NCI-H748 (cell line): Measurements from ENCODE around the gene MAEA.

Source experiments
- DNase-seq: peaks from one replicate; lab custom pipeline; 2025; ENCODE audit not compliant: unreplicated experiment; lab: John Stamatoyannopoulos, UW

MAEA gene

GRCh38 chr4:1376841-1377605, 87.3 kb downstream of the MAEA start:
- DNase-seq = no peak

- DNase-seq = no peak
These were observed 88.0 kb downstream of the MAEA start for GRCh38 chr4:1377606-1378261.

GRCh38 chr4:1378559-1379231, 89.0 kb downstream of the MAEA start:
- DNase-seq = no peak

- no peak for DNase-seq
These were observed 89.7 kb downstream of the MAEA start for GRCh38 chr4:1379351-1379781.

- DNase-seq = no peak
These were observed 90.2 kb downstream of the MAEA start for GRCh38 chr4:1379801-1380331.

GRCh38 chr4:1380368-1381151, 90.9 kb downstream of the MAEA start:
- no peak for DNase-seq

- DNase-seq = no peak
These were observed 91.5 kb downstream of the MAEA start for GRCh38 chr4:1381181-1381621.

- DNase-seq = peak; percentile 36
These were observed 92.4 kb downstream of the MAEA start for GRCh38 chr4:1381944-1382541.

- no peak for DNase-seq
These were observed 93.4 kb downstream of the MAEA start for GRCh38 chr4:1382776-1383727.

- no peak for DNase-seq
These were observed 94.3 kb downstream of the MAEA start for GRCh38 chr4:1383728-1384591.

- DNase-seq = no peak
These were observed 95.1 kb downstream of the MAEA start for GRCh38 chr4:1384675-1385372.

- no peak for DNase-seq
These were observed 96.0 kb downstream of the MAEA start for GRCh38 chr4:1385373-1386340.
